Activated naive CD8-positive, alpha-beta T cell treated with anti-CD3 and anti-CD28 coated beads, Interleukin-2, amount 50 U/mL, for 16 hours (primary cell): ENCODE results near the gene FBXO2.
"Not testable (repeated sequence)": the region's sequence is repeated elsewhere in the genome, so short reads cannot be mapped to it uniquely, and the experiment has no call there.

Source experiments
- DNase-seq: peaks from one replicate; pipeline ENCODE4 v3.0.0-alpha.2; 2020; ENCODE audit warnings: low read depth, low spot score

Gene FBXO2

DNA sequence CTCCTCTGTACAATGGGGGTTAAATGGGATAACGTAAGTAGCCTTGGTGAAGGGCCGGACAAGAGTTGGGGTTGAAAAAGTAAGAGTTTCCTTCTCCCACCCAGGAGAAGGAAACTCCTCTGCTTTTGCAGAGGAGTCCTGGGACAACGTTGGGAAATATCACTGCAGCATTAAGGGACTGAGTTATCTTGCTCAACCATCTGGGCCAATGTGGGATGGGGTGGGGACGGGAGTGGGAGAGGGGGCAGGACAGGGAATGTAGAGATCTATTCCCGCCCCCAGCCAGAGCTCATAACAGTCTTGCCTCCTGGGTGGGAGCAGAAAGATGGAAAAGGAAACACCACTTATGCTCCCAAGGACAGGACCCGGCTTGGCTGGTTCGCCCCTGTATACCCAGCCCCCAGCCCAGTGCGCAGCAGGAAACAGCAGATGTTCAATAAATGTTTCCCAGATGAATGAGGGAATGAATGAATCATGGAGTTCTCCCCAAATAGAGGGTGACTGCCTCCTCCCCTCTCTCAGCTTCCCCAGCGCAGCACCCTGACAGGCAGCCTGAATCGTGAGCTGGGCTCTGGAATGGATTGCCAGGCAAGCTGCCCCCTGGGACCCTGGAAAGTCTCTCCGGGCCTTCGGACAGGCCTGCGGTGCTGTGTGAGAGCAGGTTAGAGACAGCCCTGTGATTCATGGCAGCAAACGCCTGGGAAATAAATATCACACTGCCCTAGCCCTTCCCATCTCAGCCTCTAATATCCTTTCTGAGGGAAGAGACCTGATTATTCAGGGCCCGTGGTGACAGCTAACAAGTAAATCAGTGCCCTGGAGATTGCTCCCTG, 24.8 kb downstream of the FBXO2 start:
- DNase-seq: no peak

- no peak for DNase-seq
These were observed 25.5 kb downstream of the FBXO2 start for GRCh38 chr1:11628767-11629166.

DNA sequence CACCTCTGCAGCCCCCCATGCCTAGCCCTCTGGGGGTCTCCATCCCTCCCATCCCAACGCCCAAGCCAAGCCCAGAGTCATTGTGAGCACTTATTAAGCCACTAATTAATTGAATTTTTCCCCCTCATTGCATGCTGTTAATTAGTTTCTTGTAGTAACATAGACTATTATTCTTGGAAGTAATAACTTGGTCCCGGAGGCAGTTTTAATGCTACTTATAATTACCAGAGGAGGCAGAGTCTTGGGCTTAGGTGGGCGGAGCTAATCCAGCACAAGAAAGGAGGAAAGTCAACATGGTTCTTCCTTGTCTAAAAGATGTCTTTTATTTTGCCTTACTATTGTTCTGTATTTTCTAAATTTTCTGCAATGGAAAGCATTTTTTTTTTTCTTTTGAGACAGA, 27.7 kb downstream of the FBXO2 start:
- no peak for DNase-seq

DNA sequence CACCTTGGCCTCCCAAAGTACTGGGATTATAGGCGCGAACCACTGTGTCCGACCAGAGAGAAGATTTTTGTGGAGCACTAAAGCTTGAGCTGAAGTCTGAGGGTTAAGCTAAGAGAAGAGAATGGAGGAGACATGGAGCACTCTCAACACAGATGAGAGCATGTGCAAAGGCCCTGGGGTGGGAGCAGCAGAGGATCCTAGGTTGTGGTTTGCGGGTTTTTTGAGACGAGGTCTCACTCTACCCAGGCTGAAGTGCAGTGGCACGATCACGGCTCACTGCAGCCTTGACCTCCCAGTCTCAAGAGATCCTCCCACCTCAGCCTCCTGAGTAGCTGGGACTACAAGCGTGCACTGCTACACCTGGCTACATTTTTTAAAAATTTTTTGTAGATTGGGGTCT, 30.5 kb downstream of the FBXO2 start:
- DNase-seq: no peak

DNA sequence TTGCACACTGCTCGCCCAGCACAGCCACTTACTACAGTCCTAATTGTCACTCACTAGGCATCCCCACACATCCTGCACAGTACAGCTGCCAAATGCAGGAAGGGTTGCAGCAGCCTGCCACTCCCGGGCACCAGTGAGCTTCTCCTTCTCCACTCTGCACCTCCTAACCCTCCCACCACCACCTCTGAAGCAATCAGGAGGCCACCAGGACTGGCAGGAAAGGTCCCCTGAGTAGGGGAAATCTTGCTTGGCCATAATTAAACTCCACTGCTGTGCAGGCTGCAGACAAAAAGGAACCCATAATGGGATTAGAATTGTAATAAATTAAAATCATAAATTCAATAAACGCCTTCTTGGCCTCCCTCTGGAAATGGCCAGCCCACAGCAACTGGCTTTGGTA, 31.8 kb downstream of the FBXO2 start:
- no peak for DNase-seq

DNA sequence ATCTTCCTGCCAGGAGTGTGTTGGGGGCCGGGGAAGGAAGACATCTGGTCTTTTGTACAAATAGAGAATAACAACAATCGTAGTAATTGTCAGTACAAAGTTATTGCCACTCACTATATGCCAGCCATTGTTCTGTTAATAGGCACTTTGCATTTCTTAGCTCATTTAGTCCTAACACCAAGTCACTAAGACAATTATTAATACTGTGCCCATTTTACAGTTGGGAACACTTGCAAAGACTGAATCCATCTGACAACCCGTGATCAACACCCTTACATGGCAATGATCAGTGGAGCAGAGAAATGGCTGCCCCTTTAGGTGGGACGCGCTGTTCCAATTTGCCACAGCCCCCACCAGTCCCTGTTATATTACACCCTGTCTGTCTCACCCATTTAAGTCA, 33.3 kb downstream of the FBXO2 start:
- DNase-seq: no peak

DNA sequence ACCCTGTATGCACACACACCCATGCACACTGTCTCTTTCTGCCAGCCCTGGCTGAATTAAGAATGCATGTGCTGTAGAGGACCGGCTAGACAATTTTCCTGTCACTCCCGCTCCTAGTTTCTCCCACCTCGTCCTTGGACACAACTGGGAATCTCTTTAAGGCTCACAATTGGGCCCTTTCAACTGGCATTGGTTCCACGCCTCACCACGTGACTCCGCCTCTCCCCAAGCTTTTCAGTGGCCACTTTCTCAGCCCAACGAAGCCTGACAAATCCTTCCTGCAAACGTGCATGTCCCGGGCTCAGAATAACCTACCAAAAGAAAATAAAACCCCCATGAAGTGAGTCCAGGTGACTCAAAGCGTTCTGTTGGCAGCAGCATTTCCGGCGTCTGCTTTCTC, 33.8 kb downstream of the FBXO2 start:
- no peak for DNase-seq

GRCh38 chr1:11617741-11618140, 36.5 kb downstream of the FBXO2 start:
- DNase-seq: no peak

DNA sequence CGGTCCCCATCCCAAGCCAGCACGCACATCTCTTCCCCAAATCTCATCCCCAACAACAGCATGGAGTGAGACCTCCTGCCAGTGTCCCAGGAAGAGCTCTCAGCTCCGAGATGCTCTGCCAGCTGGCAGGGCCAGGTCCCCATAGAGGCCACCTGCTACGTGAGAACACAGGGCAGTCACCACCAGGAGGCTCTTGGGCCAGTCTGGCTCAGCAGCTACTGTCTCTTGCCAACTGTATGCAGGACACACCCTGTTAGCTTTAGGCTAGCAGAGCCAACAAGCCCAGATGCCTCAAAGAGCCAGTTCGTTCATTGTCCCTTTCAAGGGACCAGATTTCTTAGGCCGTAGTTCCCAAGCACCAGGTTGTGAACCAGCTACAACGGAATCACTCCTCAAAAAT, 36.9 kb downstream of the FBXO2 start:
- DNase-seq: no peak

GRCh38 chr1:11616766-11617165, 37.5 kb downstream of the FBXO2 start:
- no peak for DNase-seq

GRCh38 chr1:11615090-11615489, 39.1 kb downstream of the FBXO2 start:
- no peak for DNase-seq

- DNase-seq: no peak
These were observed 40.9 kb downstream of the FBXO2 start for GRCh38 chr1:11613347-11613746.

DNA sequence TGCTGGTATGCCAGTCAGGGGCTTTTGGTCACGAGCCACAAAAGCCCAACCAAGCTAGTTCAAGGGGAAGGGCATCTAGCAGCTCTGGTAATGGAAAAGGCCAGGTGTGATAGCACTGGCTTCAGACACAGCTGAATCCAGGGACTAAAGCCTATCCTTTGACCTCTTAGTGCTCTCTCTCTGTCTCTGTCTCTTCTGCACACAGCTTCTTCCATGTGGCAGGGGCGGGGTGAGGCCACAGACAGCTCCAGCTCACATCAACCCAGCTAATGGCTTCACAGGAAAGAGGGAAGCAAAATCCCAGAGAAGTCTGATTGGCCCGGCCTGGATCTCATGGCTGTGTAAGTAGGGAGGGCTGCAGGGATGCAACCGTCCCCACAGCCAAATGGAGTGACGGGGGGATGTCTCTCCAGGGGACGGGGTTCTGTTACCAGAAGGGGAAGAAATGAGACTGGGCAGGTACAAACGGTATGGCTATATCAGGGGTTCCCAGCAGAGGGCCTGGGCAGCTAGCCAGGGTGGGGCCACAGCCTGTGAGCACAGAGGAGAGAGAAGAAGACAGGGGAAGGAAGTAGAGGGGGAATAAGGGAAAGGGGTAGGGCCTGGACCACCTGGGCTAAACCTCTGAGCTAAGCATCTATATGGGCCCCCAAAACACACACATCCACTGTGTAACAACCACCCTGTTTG, 42.4 kb downstream of the FBXO2 start:
- DNase-seq: no peak

DNA sequence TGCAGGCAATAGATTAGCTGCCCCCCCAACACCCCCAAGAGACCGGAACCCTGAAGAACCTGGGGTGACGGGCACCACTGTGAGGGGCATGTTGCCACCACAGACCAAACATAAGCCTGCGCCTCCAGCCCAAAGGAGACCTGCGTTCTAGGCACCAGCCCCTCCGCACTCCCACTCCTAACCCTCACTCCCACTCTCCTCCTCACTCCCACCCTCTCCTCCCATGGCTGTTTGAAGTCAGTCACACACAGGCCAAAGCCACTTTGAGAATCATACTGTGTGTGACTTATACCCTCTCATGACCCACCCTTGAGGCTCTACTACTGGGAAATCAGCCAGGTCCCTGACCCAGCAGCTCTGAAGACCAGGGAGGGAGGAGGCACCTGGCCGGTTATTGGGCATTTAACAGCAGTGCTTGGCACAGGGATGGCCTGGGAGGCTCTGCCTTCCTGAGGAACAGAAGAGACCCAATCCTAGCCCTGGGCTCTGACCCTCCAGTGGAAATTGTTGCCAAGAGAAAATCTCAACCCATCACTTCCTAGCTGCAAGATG, 43.5 kb downstream of the FBXO2 start:
- DNase-seq: no peak

DNA sequence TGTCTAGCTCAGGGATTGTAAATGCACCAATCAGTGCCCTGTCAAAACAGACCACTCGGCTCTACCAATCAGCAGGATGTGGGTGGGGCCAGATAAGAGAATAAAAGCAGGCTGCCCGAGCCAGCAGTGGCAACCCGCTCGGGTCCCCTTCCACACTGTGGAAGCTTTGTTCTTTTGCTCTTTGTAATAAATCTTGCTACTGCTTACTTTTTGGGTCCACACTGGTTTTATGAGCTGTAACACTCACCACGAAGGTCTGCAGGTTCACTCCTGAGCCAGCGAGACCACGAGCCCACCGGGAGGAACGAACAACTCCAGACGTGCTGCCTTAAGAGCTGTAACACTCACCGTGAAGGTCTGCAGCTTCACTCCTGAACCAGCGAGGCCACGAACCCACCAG, 44.9 kb downstream of the FBXO2 start:
- DNase-seq: not testable (repeated sequence)

DNA sequence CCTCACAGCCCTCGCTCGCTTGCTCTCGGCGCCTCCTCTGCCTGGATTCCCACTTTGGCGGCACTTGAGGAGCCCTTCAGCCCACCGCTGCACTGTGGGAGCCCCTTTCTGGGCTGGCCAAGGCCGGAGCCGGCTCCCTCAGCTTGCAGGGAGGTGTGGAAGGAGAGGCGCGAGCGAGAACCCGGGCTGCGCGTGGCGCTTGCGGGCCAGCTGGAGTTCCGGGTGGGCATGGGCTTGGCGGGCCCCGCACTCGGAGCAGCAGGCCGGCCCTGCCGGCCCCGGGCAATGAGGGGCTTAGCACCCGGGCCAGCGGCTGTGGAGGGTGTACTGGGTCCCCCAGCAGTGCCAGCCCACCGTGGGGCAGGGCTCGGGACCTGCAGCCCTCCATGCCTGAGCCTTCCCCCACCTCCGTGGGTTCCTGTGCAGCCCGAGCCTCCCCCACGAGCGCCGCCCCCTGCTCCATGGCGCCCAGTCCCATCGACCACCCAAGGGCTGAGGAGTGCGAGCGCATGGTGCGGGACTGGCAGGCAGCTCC, 45.6 kb downstream of the FBXO2 start:
- not testable (repeated sequence) for DNase-seq

GRCh38 chr1:11606775-11607174, 47.5 kb downstream of the FBXO2 start:
- DNase-seq: no peak

- DNase-seq: no peak
These were observed 51.2 kb downstream of the FBXO2 start for GRCh38 chr1:11602981-11603380.

DNA sequence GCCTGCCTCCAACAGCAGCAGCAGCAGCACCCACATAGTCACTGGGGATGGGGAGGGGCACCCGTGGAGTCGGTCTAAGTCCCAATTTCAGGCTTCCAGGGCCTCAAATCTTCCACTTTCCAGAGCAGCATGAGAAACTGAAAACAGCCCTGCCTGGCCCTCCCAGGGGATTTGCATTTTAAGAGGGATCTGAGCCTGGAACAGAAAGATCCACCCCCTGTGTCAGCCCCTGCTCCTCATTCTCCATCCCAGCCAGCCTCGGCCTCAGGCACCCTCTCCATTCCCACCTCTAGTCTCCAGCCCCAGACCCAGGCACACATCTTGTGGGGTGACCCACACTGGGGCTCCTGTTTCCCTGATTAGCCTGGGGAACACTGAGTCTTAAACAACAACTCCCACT, 51.8 kb downstream of the FBXO2 start:
- no peak for DNase-seq

DNA sequence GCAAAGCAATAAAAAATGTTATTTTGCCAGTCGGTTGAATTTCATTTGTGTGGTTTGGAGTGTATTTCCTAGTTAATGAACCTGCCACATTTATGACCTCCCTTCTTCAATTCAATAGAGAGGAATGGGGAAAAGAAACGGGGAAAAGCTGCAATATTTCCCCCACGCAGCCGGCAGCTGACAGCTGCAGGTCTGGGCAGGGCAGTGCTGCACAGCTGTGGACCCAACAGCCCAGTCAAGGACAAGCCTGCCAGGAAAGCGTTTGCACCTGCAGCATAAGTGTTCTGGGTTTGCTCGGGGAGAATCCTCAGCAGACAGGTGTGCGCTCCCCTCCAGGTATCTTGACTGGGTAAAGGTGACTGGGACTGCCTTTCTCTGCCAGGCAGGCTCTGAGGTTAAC, 53.4 kb downstream of the FBXO2 start:
- no peak for DNase-seq

DNA sequence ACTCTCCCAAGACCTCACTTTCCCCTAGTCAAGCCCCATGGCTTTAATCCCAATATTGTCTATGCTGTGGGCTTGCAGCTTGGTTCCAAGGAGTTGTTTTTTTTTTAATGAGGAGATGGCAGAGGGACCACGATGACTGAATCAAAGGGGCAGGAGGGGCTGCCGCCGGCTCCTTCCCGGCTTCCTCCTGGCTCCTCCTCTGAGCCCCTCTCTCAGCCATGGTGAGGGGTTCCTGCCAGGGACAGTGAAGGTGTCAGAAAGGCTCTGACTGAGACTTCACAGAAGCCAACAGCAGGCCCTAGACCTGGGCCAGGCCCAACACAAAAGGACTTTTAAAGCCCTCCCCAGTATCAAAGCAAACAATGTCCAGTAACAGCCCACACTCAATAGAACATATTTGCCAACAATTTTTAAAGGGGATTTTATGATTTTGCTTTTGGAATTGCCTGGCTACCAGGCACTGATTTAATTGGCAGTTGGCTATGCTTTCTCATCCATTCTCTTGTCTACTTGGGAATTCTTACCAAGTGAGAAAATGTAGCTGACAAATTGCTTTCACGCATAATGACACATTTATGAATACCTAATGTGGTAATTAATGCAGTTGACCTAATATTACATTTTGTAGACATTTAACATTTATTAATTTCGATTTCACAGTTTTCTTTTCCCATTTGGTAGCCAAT, 54.2 kb downstream of the FBXO2 start:
- DNase-seq: no peak

DNA sequence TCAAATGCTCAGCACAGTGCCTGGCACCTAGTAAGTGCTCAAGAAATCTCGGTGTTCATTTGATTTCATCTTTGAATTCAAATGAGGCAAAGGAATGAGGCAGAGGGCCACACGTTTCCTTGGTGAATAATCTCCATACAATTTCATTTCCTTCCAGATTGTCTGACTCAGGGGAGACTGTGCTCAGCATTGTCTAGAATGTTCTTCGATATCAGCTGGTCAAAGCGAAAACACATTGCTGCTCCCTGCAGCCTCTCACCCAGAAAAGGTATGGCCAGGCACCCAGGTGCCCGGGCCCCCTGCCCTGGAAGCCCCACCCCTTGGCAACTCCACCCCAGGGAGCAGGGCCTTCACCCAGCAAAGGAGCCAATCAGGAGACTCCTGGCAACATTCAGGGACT, 55.8 kb downstream of the FBXO2 start:
- no peak for DNase-seq
